ENCODE results near the gene SMIM12. TPM values are rescaled to one million over a fixed set of nuclear protein-coding genes. Genes with fewer than 3 reads are reported as not detected.

The SMIM12 gene
- total RNA-seq, 1 donor from 2014 or later = 45.4 TPM

- Mint-ChIP-seq H3K4me3 (no peak overlapping the region), H3K27ac (ENCODE audit: unreplicated experiment) (peak overlapping the region; percentile 29), H3K27me3 (ENCODE audit: low read depth) (no peaks in the 10 kb centered on the region), H3K36me3 (ENCODE audit: low read depth) (no peaks in the 10 kb centered on the region), H3K9me3 (no peaks in the 10 kb centered on the region), H3K4me1 (peaks cover 66% of the 10 kb centered on the region)
- TF ChIP-seq, protein P1, sequence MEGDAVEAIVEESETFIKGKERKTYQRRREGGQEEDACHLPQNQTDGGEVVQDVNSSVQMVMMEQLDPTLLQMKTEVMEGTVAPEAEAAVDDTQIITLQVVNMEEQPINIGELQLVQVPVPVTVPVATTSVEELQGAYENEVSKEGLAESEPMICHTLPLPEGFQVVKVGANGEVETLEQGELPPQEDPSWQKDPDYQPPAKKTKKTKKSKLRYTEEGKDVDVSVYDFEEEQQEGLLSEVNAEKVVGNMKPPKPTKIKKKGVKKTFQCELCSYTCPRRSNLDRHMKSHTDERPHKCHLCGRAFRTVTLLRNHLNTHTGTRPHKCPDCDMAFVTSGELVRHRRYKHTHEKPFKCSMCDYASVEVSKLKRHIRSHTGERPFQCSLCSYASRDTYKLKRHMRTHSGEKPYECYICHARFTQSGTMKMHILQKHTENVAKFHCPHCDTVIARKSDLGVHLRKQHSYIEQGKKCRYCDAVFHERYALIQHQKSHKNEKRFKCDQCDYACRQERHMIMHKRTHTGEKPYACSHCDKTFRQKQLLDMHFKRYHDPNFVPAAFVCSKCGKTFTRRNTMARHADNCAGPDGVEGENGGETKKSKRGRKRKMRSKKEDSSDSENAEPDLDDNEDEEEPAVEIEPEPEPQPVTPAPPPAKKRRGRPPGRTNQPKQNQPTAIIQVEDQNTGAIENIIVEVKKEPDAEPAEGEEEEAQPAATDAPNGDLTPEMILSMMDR (conservative IDR thresholded peaks at IDR 0.05) = no peak
- DNase-seq (ENCODE audit: low read depth, low spot score) = no peak
Observed at GRCh38 chr1:34839526-34840305, 19.8 kb downstream of the SMIM12 start.

GRCh38 chr1:34833711-34834110, 25.8 kb downstream of the SMIM12 start:
- Mint-ChIP-seq H3K27me3 (ENCODE audit: low read depth) (no peaks in the 10 kb centered on the region), H3K9me3 (no peaks in the 10 kb centered on the region), H3K36me3 (ENCODE audit: low read depth) (no peaks in the 10 kb centered on the region), H3K4me1 (peaks cover 47% of the 10 kb centered on the region), H3K4me3 (no peak overlapping the region), H3K27ac (ENCODE audit: unreplicated experiment) (no peak overlapping the region)
- DNase-seq (ENCODE audit: low read depth, low spot score) = no peak
- TF ChIP-seq, protein P1 (conservative IDR thresholded peaks at IDR 0.05) = no peak

DNA sequence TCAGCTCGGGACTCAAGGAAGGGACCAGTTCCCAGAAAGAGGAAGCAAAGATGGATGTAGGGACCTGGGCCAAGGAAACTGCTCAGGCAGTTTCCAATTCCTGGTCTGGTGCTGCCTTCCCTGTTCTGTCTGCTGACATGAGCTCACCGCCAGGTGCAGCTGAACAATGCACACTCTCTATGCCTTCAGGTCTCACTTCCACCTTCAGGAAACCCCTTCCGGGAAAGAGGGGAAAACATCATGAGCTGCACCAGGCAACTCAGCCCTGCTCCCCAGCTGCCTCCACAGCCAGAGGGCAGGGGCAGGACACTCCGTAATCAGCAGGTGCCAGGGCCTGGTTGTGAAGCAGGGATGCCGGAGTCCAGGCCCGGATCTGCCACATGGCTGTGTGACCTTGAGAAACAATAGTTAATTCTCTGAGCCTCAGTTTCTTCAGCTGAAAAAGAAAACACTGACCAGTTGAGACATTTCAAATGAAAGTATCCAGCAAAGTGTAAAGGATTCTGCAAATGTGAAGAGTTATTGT, 27.8 kb downstream of the SMIM12 start:
- H3K4me3 Mint-ChIP-seq = no peak overlapping the region
- DNase-seq (ENCODE audit: low read depth, low spot score) = no peak
- peak overlapping the region; percentile 88 for H3K27ac Mint-ChIP-seq (ENCODE audit: unreplicated experiment)
- TF ChIP-seq, protein P1 (conservative IDR thresholded peaks at IDR 0.05) = no peak
- no peaks in the 10 kb centered on the region for H3K36me3 Mint-ChIP-seq (ENCODE audit: low read depth)
- H3K9me3 Mint-ChIP-seq = no peaks in the 10 kb centered on the region
- H3K27me3 Mint-ChIP-seq (ENCODE audit: low read depth) = no peaks in the 10 kb centered on the region
- H3K4me1 Mint-ChIP-seq = peaks cover 46% of the 10 kb centered on the region

- Mint-ChIP-seq H3K36me3 (ENCODE audit: low read depth) (no peaks in the 10 kb centered on the region), H3K4me1 (peaks cover 41% of the 10 kb centered on the region), H3K4me3 (no peak overlapping the region), H3K27me3 (ENCODE audit: low read depth) (no peaks in the 10 kb centered on the region), H3K27ac (ENCODE audit: unreplicated experiment) (no peak overlapping the region), H3K9me3 (no peaks in the 10 kb centered on the region)
- DNase-seq (ENCODE audit: low read depth, low spot score) = no peak
- TF ChIP-seq, protein P1 (conservative IDR thresholded peaks at IDR 0.05) = no peak
Observed at GRCh38 chr1:34829250-34829649, 30.3 kb downstream of the SMIM12 start.

- peaks cover 38% of the 10 kb centered on the region for H3K4me1 Mint-ChIP-seq
- TF ChIP-seq, protein P1 (conservative IDR thresholded peaks at IDR 0.05) = no peak
- no peaks in the 10 kb centered on the region for H3K36me3 Mint-ChIP-seq (ENCODE audit: low read depth)
- H3K4me3 Mint-ChIP-seq = no peak overlapping the region
- DNase-seq (ENCODE audit: low read depth, low spot score) = no peak
- peaks cover 2% of the 10 kb centered on the region for H3K9me3 Mint-ChIP-seq
- H3K27me3 Mint-ChIP-seq (ENCODE audit: low read depth) = no peaks in the 10 kb centered on the region
- no peak overlapping the region for H3K27ac Mint-ChIP-seq (ENCODE audit: unreplicated experiment)
Observed at GRCh38 chr1:34828611-34829010, 30.9 kb downstream of the SMIM12 start.

Measured in neural crest cell (in vitro differentiated cells).